HG03342 (cell line): Measurements from ENCODE around the gene IL6R.

Experiments used
- ATAC-seq: cut with Tn5 transposase; IDR thresholded peaks from one replicate; pipeline ENCODE4 v1.9.1; 2021; ENCODE audit warnings: mild to moderate bottlenecking, moderate library complexity; ENCODE audit not compliant: unreplicated experiment

The IL6R gene

GRCh38 chr1:154502744-154503115 lies 97.6 kb downstream of the IL6R start:
- ATAC-seq: no peak

- ATAC-seq: no peak
Observed at GRCh38 chr1:154503898-154504297, 98.8 kb downstream of the IL6R start.

- no peak for ATAC-seq
Observed at GRCh38 chr1:154512760-154513159, 107.6 kb downstream of the IL6R start.

- no peak for ATAC-seq
Observed at GRCh38 chr1:154514066-154514553, 109.0 kb downstream of the IL6R start.

GRCh38 chr1:154517661-154518060 lies 112.5 kb downstream of the IL6R start:
- no peak for ATAC-seq
